ENCODE results near the gene NINJ1. TPM values are rescaled to one million over a fixed set of nuclear protein-coding genes. Genes with fewer than 3 reads are reported as not detected.

Gene NINJ1
- total RNA-seq, 1 donor from 2014 or later, result 13.4 TPM

DNA sequence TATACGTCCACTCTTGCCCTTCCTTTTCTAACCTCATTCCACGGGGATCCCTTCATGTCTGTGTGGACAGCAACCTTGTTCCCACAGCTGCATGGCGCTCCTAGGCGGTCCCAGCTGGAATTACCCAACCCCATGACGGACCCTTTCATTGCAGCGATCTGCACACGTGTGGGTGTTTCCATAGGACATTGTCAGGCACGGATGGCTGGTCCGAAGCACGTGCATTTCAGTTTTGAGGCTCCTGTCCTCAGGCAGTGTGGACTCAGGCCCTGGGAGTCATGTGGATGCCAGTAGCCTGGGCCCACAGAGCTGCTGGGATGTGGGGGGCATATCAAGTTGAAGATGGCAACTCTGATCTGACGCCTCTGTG is 23.1 kb downstream of the NINJ1 start:
- DNase-seq (ENCODE audit: low read depth), result no peak
- H3K4me3 ChIP-seq (ENCODE audit: low read depth, low read length), result no peak overlapping the region
- TF ChIP-seq, protein P1, sequence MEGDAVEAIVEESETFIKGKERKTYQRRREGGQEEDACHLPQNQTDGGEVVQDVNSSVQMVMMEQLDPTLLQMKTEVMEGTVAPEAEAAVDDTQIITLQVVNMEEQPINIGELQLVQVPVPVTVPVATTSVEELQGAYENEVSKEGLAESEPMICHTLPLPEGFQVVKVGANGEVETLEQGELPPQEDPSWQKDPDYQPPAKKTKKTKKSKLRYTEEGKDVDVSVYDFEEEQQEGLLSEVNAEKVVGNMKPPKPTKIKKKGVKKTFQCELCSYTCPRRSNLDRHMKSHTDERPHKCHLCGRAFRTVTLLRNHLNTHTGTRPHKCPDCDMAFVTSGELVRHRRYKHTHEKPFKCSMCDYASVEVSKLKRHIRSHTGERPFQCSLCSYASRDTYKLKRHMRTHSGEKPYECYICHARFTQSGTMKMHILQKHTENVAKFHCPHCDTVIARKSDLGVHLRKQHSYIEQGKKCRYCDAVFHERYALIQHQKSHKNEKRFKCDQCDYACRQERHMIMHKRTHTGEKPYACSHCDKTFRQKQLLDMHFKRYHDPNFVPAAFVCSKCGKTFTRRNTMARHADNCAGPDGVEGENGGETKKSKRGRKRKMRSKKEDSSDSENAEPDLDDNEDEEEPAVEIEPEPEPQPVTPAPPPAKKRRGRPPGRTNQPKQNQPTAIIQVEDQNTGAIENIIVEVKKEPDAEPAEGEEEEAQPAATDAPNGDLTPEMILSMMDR (IDR thresholded peaks at IDR 0.05; ENCODE audit: insufficient read depth, low read length, severe bottlenecking), result no peak
- H3K36me3 ChIP-seq (ENCODE audit: control insufficient read depth, insufficient read depth, low read length), result peaks cover 20% of the 10 kb centered on the region
- no peak for FAIRE-seq
- no peaks in the 10 kb centered on the region for H3K27me3 ChIP-seq (ENCODE audit: control insufficient read depth, insufficient read depth, low read length)

DNA sequence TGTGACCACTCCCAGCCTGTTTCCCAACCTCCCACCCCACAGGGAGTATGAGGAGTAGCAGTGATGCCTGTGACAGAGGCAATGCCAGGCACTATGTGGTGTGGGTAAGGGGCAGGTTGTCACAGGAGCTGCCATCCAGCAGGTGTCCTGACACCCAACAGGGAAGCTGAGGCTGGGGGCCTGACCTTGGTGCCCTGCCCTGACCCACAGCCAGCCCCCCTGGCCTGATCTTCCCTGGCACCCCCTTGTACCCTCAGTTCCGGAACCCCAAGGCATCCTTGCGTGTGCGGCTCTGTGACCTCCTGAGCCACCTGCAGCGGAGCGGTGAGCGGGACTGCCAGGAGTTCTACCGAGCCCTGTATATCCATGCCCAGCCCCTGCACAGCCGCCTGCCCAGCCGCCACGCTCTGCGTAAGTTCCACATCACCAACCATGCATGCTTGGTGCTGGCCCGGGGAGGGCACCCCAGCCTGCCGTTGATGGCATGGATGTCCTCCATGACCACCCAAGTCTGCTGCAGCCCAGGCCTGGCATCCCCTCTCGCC is 23.7 kb downstream of the NINJ1 start:
- Histone ChIP-seq H3K4me3 (ENCODE audit: low read depth, low read length) (no peak overlapping the region), H3K27me3 (ENCODE audit: control insufficient read depth, insufficient read depth, low read length) (no peaks in the 10 kb centered on the region), H3K36me3 (ENCODE audit: control insufficient read depth, insufficient read depth, low read length) (peaks cover 20% of the 10 kb centered on the region)
- TF ChIP-seq, protein P1 (IDR thresholded peaks at IDR 0.05; ENCODE audit: insufficient read depth, low read length, severe bottlenecking), result no peak
- FAIRE-seq (no peak), DNase-seq (ENCODE audit: low read depth) (no peak)

DNA sequence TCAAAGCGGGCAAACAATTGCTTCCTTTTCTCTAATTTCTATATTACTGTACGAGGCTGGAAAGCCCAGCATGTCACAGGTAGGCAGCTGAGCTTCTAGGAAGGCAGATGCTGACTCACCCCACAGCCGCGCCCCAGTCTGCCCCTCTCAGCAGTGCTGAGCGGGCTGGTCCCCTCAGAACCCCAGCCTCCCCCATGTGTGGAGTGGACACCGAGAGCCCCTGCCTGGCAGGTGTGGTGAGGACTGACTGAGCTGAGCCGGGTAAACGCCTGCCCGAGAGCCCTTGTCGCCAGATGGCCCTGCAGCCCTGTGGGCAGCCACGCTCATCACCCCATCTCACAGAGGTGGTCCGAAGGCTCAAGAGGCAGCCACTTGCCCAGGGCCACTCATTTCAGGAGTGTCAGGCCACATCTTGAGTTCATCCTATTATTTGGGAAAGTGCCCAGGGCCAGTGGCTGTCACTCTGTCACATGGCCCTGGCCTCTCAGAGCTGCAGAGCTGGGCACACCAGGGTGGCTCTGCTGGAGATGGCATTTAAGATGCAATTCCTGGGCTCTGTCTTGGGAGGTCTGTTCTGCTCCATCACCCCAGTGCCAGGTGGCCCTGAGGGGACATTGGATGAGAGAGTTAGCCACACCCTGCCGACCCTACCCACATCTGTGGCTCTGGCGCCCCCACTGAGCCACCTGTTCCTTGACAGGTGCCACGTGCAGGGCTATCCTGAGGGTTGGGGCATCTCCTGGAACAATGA is 25.6 kb downstream of the NINJ1 start:
- H3K36me3 ChIP-seq (ENCODE audit: control insufficient read depth, insufficient read depth, low read length), result peaks cover 17% of the 10 kb centered on the region
- FAIRE-seq (no peak), DNase-seq (ENCODE audit: low read depth) (no peak)
- TF ChIP-seq, protein P1 (IDR thresholded peaks at IDR 0.05; ENCODE audit: insufficient read depth, low read length, severe bottlenecking), result no peak
- no peaks in the 10 kb centered on the region for H3K27me3 ChIP-seq (ENCODE audit: control insufficient read depth, insufficient read depth, low read length)
- H3K4me3 ChIP-seq (ENCODE audit: low read depth, low read length), result no peak overlapping the region

DNA sequence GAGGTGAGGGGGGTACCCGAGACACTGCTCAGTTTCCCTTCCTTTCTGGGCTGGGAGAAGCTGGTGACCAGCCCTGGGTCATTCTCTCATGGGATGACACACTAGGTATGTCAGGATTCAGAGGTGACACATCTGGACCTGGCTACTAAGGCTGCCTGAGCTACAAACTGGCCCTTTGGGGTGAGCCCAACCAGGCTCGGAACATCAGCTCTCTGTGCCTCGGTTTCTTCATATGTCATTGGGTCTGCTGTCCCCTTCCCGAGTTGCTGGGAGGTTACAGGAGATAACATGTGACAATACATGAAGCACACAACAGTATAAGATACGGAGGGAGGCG is 26.3 kb downstream of the NINJ1 start:
- DNase-seq (ENCODE audit: low read depth) (no peak), FAIRE-seq (no peak)
- TF ChIP-seq, protein P1 (IDR thresholded peaks at IDR 0.05; ENCODE audit: insufficient read depth, low read length, severe bottlenecking), result no peak
- Histone ChIP-seq H3K27me3 (ENCODE audit: control insufficient read depth, insufficient read depth, low read length) (no peaks in the 10 kb centered on the region), H3K36me3 (ENCODE audit: control insufficient read depth, insufficient read depth, low read length) (peaks cover 17% of the 10 kb centered on the region), H3K4me3 (ENCODE audit: low read depth, low read length) (no peak overlapping the region)

DNA sequence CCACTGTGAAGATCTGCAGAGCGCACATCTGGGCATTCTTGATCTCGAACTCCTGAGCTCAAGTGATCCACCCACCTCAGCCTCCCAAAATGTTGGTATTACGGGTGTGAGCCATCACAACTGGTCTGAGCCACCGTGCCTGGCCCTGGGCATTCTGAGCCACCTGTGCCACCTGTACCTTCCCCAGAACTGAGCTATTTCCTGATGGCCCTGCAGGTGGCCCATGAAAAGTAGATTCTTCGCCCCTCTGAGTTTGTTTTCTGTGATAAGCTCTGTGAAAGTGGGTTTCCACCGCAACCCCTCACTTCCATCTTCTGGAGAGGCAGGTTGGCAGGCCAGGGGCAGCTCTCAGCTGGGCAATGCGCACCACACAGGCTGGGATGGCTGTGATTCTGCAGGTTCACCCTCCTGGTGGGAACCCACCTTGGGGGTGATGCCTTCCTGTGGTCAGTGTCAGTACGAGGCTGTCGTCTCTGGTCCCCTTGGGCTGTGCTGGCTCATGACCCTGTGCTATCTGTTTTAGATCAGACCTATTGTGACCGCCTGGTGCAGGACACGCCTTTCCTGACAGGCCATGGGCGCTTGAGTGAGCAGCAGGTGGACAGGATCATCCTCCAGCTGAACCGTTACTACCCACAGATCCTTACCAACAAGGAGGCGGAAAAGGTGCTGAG is 26.8 kb downstream of the NINJ1 start:
- Histone ChIP-seq H3K27me3 (ENCODE audit: control insufficient read depth, insufficient read depth, low read length) (no peaks in the 10 kb centered on the region), H3K4me3 (ENCODE audit: low read depth, low read length) (no peak overlapping the region), H3K36me3 (ENCODE audit: control insufficient read depth, insufficient read depth, low read length) (peaks cover 16% of the 10 kb centered on the region)
- no peak for DNase-seq (ENCODE audit: low read depth)
- no peak for FAIRE-seq
- TF ChIP-seq, protein P1 (IDR thresholded peaks at IDR 0.05; ENCODE audit: insufficient read depth, low read length, severe bottlenecking), result no peak
